Heart right ventricle (tissue), 16 donors: ENCODE data around the gene FSTL5. TPM values are rescaled to one million over a fixed set of nuclear protein-coding genes. Genes with fewer than 3 reads are reported as not detected.

ENCODE experiments used
- ATAC-seq, 8 donors: fragments of 200-7000 bp; cut with Tn5 transposase; one replicate each; pipeline ENCODE4 v1.9.1; 2020; ENCODE audit warnings: mild to moderate bottlenecking in 8 of 8, moderate library complexity in 8 of 8, moderate number of reproducible peaks in 1 of 8
- DNase-seq, 2 donors: peaks; one replicate each; pipeline ENCODE4 v3.0.0-alpha.2; 2020
- H3K27ac ChIP-seq, 10 donors: fragments of 200-600 bp; sonication (generic) in 2 of 10; one replicate each; pipeline versions ENCODE4 v1.5.0 to v1.8.0; 2020 to 2022; ENCODE audit warnings: mild to moderate bottlenecking in 3 of 10
- H3K27me3 ChIP-seq, 7 donors: fragments of 200-600 bp; one replicate each; pipeline ENCODE4 v1.8.0; 2021 to 2022; ENCODE audit warnings: mild to moderate bottlenecking in 2 of 7
- H3K36me3 ChIP-seq, 9 donors: fragments of 200-600 bp; sonication (generic) in 1 of 9; one replicate each; pipeline versions ENCODE4 v1.5.0 to v1.8.0; 2020 to 2022; ENCODE audit warnings: mild to moderate bottlenecking in 2 of 9
- H3K4me1 ChIP-seq, 9 donors: fragments of 200-600 bp; sonication (generic) in 1 of 9; one replicate each; pipeline versions ENCODE4 v1.5.0 to v1.8.0; 2020 to 2022; ENCODE audit warnings: mild to moderate bottlenecking in 4 of 9
- H3K4me3 ChIP-seq, 10 donors: fragments of 200-600 bp; sonication (generic) in 2 of 10; one replicate each; pipeline versions ENCODE4 v1.5.0 to v1.8.0; 2020 to 2022; ENCODE audit warnings: mild to moderate bottlenecking in 7 of 10, moderate library complexity in 2 of 10
- H3K9me3 ChIP-seq, 11 donors: fragments of 200-600 bp in 10 of 11; sonication (generic) in 2 of 11; one replicate each; pipeline versions ENCODE4 v1.5.0 to v1.8.0; 2013 to 2022; ENCODE audit warnings: mild to moderate bottlenecking in 2 of 11, control low read depth in 1 of 11, moderate library complexity in 1 of 11
- WGBS, 2 donors: extraction: QIAGEN DNeasy Blood & Tissue Kit; methylation state at CpG; one replicate each; pipeline ENCODE4 v1.1.7; 2013; ENCODE audit warnings: inconsistent platforms in 1 of 2; 5-methylcytosine and 5-hydroxymethylcytosine counted together
- intact Hi-C, 10 donors: fragments of 100-400 bp; cut with DNase I; formaldehyde crosslinking; loops; one replicate each; pipeline versions ENCODE4 v1.11.1 to v1.14.2; 2022
- polyA plus RNA-seq, 2 donors: library from polyadenylated mRNA; stranded (reverse); fragments of 200-250 nt; gene quantifications; one replicate each; pipeline ENCODE4 v1.2.3, GENCODE V29; 2013
- total RNA-seq, 10 donors: library from RNA; stranded (reverse); fragmentation: NEBNext Ultra II Directional in 3 of 10; extraction: Animal tissue kit (Norgen Biotek cat#: 25700) in 3 of 10; gene quantifications; one replicate each; pipeline versions ENCODE4 v1.2.1 to v1.2.4, GENCODE V29; 2021 to 2023
- TF ChIP-seq, protein P1 (sequence below), 9 donors: fragments of 200-600 bp; sonication (generic) in 2 of 9; IDR thresholded peaks; one replicate each; pipeline versions ENCODE4 v1.5.0 to v1.8.0; 2021 to 2022; ENCODE audit warnings: antibody characterized with exemption in 9 of 9, mild to moderate bottlenecking in 5 of 9, moderate library complexity in 1 of 9
- donor health status: Arrhythmogenic right ventricular cardiomyopathy.
- donor health status: ischemic (EF 13 %, LVEDD 7.1; RV severe dilation, severe dysfunction).
- donor health status: healthy with polysubstance abuse.
- donor health status: DM: no; HTN: yes; CAD: no.
- donor health status: DM: no; HTN: no; CAD: no.
- donor health status: ischemic (EF 25% LVEDD 6.9; RV normal size, moderate dysfunction).
- donor health status: ischemic (EF 25% LVEDD 5.7; RV mildly dilated, moderate dysfunction).
- donor health status: healthy.
- donor health status: DM: yes; HTN: yes; CAD: no.
- donor health status: Ischemic cardiomyopathy.
- donor health status: ischemic (EF 35%, LVEDD 5.7; RV mildly dilated, moderate dysfunction).
- donor health status: nonischemic (EF 11% LVEDD 7.7; RV severe dilation, severe dysfunction).
- donor health status: DM: yes; HTN: yes; CAD: no.
- donor health status: PGD.
- donor health status: ischemic (EF 29% LVEDD 5.4; RV normal size, mild dysfunction).
- donor health status: nonischemic (EF 23%, LVEDD 6.1; RV moderate dilation, normal function).

The FSTL5 gene
- total and polyA plus RNA-seq, 12 donors: 0.01 TPM; not detected in 11

GRCh38 chr4:161393602-161394001, 770.2 kb downstream of the FSTL5 start:
- H3K9me3 ChIP-seq: no peaks in the 10 kb centered on the region
- no peak for DNase-seq
- ATAC-seq: no peak
- 69 to 77% methylated on average over 3 of the region's 3 CpGs for WGBS, 2 donors
- H3K36me3 ChIP-seq: no peaks in the 10 kb centered on the region
- intact Hi-C loops: no loop called here
- H3K4me1 ChIP-seq: no peaks in the 10 kb centered on the region
- no peak overlapping the region for H3K4me3 ChIP-seq
- TF ChIP-seq, protein P1, sequence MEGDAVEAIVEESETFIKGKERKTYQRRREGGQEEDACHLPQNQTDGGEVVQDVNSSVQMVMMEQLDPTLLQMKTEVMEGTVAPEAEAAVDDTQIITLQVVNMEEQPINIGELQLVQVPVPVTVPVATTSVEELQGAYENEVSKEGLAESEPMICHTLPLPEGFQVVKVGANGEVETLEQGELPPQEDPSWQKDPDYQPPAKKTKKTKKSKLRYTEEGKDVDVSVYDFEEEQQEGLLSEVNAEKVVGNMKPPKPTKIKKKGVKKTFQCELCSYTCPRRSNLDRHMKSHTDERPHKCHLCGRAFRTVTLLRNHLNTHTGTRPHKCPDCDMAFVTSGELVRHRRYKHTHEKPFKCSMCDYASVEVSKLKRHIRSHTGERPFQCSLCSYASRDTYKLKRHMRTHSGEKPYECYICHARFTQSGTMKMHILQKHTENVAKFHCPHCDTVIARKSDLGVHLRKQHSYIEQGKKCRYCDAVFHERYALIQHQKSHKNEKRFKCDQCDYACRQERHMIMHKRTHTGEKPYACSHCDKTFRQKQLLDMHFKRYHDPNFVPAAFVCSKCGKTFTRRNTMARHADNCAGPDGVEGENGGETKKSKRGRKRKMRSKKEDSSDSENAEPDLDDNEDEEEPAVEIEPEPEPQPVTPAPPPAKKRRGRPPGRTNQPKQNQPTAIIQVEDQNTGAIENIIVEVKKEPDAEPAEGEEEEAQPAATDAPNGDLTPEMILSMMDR (IDR thresholded peaks at IDR 0.05): no peak
- no peak overlapping the region for H3K27ac ChIP-seq
- no peaks in the 10 kb centered on the region for H3K27me3 ChIP-seq

GRCh38 chr4:161382655-161383054, 781.1 kb downstream of the FSTL5 start:
- Histone ChIP-seq H3K27me3 (no peaks in the 10 kb centered on the region), H3K4me1 (no peaks in the 10 kb centered on the region), H3K4me3 (no peak overlapping the region), H3K36me3 (no peaks in the 10 kb centered on the region), H3K27ac (no peak overlapping the region), H3K9me3 (no peaks in the 10 kb centered on the region)
- WGBS, 2 donors: 85 to 91% methylated on average over 6 of the region's 6 CpGs
- TF ChIP-seq, protein P1 (IDR thresholded peaks at IDR 0.05): no peak
- DNase-seq (no peak), ATAC-seq (no peak)
- intact Hi-C loops: no loop called here

DNA sequence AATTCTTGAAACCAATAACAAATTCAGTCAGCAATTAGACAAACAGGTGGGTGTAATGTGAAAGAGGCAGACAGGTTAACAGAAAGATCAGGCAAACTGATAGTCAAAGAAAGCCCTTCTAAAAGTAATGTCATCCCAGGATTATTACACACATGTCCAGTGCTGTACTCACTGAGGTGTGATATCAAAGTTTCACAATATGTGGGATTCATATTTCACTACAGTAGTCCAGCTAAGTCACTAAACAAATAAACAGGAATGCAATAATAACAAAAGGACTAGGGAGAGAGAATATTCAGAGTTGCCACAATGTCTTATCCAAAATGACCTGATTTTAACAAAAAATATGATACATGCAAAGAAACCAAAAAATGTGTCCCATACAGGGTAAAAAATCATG, 787.5 kb downstream of the FSTL5 start:
- TF ChIP-seq, protein P1 (IDR thresholded peaks at IDR 0.05): no peak
- intact Hi-C loops: no loop called here
- DNase-seq: no peak
- Histone ChIP-seq H3K4me1 (no peaks in the 10 kb centered on the region), H3K27ac (no peak overlapping the region), H3K27me3 (no peaks in the 10 kb centered on the region), H3K36me3 (no peaks in the 10 kb centered on the region), H3K4me3 (no peak overlapping the region), H3K9me3 (peaks cover 0 to 19% (median 5%) of the 10 kb centered on the region in 11 donors)
- ATAC-seq: no peak

DNA sequence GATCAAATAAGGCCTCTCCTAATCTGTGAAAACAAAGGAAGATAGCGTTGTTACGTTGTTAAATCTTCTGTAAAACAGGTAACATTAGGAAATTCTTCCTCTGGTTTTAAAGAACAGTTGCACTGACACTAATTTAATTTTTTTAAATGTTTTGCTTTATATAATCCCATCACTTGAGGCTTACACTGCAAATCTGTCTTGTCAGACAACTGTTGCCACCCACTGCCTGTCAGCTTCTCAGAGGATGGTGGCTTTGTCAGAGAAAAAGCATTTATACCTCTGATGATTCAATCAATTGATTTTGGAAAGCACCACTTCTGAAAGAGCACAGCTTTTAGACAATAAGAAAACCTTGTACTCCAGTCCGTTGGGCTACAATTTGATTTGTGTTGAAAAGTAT, 799.1 kb downstream of the FSTL5 start:
- DNase-seq (no peak), ATAC-seq (no peak)
- peaks cover 0 to 4% (median 0%) of the 10 kb centered on the region in 11 donors for H3K9me3 ChIP-seq
- TF ChIP-seq, protein P1 (IDR thresholded peaks at IDR 0.05): no peak
- H3K4me3 ChIP-seq: no peak overlapping the region
- H3K27me3 ChIP-seq: no peaks in the 10 kb centered on the region
- H3K27ac ChIP-seq: no peak overlapping the region
- intact Hi-C loops: no loop called here
- no peaks in the 10 kb centered on the region for H3K4me1 ChIP-seq
- 68 to 73% methylated on average over 3 of the region's 3 CpGs for WGBS, 2 donors
- H3K36me3 ChIP-seq: no peaks in the 10 kb centered on the region

GRCh38 chr4:161360982-161361381, 802.8 kb downstream of the FSTL5 start:
- no peaks in the 10 kb centered on the region for H3K36me3 ChIP-seq
- DNase-seq (no peak), ATAC-seq (no peak)
- intact Hi-C loops: no loop called here
- H3K9me3 ChIP-seq: no peaks in the 10 kb centered on the region
- 78 to 89% methylated on average over 4 of the region's 4 CpGs for WGBS, 2 donors
- no peaks in the 10 kb centered on the region for H3K27me3 ChIP-seq
- TF ChIP-seq, protein P1 (IDR thresholded peaks at IDR 0.05): no peak
- no peak overlapping the region for H3K27ac ChIP-seq
- no peaks in the 10 kb centered on the region for H3K4me1 ChIP-seq
- no peak overlapping the region for H3K4me3 ChIP-seq
